Activated CD4-positive, alpha-beta T cell treated with anti-CD3 and anti-CD28 coated beads for 4 hours (primary cell): Measurements from ENCODE around the gene CDYL.
A peak's percentile ranks its signal among the peaks of the same experiment; 100 is the strongest.
"Not testable (repeated sequence)": the region's sequence is repeated elsewhere in the genome, so short reads cannot be mapped to it uniquely, and the experiment has no call there.

Experiments
- DNase-seq, 2 donors: peaks; one replicate each; pipeline ENCODE4 v3.0.0-alpha.2; 2020

The CDYL gene

DNA sequence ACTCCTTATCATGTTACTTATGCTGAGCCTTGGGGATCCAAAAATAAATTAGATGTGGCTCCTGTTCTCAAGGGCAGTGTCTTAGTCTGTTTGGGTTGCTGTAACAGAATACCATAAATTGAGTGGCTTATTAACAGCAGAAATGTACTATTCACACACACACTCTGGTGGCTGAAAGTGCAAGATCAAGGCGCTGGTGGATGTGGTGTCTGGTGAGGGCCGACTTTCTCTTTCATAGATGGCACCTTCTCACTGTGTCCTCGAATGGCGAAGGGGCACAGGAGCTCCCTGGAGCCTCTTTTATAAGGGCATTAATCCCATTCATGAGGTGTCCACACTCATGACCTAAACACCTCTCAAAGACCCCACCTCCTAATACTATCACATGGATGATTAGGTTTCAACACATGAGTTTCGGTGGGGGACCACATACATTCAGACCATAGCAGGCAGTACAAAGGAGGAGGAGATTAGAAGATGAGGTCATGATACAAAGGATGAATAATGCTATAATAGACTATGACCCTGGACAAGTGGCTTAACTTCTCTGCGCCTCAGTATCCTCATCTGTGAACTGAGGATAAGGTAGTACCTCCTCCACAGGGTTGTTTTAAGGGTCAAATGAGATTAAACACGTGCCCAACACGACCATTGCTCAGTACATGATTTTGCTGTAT lies 193.5 kb downstream of the CDYL start:
- DNase-seq, result no peak

DNA sequence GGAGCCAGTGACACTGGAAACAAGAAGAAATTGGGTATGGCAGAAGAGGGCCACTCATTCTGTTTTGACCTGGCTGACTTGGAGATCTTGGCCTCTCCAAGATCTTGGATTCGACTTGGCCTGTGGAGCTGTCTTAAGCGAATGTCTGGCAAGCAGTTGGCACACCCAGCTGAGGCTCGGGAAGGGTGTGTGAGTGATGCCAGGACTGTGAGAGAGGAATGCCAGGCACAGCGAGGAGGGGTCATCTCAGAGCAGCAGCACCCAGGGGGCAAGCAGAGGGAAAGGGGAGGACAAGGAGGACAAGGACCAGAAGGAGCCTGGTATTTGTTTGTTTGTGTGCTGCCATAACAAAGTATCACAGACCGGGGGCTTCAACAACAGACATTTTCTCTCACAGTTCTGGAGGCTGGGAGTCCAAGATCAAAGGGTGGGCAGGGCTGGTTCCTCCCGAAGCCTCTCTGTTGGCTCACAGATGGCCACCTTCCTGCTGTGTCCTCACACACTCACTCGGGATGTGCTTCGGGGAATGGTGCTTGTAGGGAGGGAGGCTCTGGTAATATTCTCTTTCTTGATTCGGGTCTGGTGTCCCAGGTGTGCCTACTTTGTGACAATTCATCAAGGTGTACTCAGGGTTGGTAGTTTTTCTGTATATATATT lies 194.7 kb downstream of the CDYL start:
- no peak for DNase-seq

DNA sequence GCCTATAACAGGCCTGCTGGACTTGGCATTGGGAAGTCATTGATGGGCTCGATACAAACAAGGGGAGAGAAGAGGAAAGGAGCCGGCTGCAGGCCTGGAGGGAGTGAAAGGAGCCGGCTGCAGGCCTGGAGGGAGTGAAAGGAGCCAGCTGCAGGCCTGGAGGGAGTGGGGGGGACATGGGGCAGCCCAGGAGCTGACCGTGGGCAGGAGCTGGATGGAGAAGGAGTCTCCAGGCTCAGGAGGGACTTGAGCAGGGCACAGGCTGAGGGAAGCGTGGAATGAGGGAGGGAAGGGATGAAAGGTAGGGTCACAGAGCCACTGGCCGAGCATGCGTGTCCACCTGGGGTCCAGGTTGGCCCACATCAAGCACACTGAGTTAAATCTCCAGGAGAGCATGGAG lies 195.6 kb downstream of the CDYL start:
- no peak for DNase-seq

DNA sequence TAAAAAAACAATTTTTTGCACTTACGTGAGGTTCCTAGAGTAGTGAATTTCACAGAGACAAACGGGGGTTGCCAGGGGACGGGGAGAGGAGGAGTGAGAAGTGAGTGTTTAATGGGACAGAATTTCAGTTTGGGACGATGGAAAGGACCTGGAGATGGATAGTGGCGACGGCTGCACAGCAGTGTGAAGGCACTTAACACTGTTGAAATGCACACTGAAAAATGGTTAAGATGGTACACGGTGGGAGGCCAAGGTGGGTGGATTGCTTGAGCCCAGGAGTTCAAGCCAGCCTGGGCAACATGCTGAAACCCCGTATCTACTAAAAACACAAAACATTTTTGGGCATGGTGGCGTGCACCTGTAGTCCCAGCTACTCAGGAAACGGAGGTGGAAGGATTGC lies 196.2 kb downstream of the CDYL start:
- DNase-seq, result no peak

DNA sequence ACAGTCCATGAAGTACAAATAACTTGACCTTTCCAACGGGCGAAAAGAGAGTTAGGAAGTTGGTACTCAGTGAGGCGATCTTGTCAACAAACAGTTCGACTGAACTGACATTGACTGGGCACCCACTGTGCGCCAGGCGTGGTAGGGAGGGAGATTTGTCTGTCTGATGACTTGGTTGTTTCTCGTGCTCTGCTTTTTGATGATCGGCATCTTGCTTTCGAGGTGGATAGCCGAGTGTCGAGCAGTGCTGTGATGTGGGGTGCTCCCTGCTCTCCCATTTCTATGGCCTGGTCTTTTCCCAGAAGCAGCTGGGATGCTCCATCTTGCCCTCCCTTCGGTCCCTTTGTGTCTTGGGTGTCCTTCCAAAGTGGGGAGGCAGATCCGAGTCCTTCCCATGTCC lies 197.2 kb downstream of the CDYL start:
- DNase-seq, result no peak

DNA sequence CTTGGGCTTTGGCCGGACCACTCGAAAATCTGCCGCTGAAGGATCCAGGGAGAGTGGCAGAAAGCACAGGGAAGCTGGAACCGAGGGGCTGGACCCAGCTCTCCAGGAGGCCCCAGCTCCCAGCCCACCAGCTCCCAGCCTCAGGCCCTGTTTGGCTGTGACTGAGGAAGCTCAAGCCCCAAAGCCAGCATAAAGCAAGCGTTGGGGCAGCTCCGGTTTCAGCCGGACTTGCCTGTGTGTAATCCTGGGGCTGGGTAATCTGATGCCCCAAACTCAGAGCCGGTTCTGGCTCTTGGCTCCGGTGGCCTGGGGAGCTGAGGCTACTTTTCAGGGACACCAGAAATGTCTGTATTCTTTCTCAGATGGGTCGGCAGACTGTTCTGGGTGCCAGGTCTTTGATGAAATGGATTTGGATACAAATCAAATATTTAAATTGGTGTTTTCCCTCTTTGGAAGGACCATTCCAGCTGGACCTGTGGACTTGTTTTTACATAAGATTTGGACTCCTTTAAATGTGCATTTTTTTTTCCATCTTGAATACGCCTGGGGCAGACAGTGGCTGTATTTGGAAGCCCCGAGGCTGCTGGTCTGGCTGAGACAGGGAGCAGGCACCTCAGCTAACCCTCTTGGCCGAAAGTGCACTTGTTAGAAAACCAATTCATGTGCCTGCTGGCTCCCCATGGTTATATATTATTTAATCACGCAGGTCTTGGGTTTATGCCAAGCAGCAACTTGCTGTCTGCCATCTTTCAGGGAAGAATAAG lies 198.0 kb downstream of the CDYL start:
- no peak for DNase-seq

DNA sequence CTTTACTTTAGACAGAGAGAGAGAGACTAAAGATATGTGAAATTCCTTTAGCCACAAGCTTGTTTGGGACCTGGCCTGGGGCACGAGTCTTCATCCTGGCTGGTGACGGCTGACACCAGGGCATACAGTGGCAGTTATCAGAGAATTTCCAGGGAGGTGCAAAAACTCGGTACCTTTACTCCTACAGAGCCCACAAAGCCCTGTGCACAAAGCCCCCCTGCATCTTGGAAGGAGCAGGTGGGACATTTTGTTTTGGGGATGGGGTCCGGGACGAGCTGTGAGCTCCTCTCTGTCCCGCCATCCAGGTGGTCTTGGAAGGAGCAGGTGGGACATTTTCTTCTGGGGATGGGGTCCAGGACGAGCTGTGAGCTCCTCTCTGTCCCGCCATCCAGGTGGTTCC lies 198.8 kb downstream of the CDYL start:
- DNase-seq, result no peak

DNA sequence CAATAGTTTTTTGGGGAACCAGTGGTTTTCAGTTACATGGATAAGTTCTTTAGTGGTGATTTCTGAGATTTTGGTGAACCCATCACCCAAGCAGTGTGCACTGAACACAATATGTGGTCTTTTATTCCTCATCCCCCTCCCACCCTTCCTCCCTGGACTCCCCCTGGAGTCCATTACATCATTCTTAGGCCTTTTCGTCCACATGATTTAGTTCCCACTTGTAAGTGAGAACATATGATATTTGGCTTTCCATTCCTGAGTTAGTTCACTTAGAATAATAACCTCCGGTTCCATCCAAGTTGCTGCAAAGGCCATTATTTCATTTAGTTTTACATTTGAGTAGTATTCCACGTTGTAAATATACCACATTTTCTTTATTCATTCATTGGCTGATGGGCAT lies 199.3 kb downstream of the CDYL start:
- no peak for DNase-seq

DNA sequence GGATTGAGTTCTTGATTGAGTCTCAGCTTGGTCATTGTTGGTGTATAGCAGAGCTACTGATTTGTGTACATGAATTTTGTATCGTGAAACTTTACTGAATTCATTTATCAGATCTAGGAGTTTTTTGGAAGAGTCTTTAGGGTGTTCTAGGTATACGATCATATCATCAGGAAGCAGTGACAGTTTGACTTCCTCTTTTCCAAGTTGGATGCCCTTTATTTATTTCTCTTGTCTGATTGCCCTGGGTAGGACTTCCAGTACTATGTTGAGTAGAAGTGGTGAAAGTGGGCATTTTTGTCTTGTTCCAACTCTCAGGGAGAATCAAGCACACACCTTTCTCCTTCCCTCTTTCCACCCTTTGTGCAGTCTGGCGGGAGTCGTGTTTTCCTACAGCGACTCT lies 201.3 kb downstream of the CDYL start:
- DNase-seq, result no peak

DNA sequence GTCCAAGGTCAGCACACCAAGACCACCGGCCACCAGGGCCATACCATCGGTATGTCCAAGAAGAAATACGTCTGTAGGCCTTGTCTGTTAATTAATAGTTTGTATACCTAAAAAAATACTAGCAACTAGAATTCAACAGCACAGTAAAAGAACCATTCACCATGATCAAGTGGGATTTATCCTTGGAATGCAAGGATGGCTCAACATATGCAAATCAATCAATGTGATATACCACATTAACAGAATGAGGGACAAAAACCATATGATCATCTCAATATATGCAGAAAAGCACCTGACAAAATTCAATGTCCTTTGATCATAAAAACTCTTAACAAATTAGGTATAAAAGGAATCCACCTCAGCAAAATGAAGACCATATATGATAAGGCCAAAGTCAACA lies 203.2 kb downstream of the CDYL start:
- no peak for DNase-seq

DNA sequence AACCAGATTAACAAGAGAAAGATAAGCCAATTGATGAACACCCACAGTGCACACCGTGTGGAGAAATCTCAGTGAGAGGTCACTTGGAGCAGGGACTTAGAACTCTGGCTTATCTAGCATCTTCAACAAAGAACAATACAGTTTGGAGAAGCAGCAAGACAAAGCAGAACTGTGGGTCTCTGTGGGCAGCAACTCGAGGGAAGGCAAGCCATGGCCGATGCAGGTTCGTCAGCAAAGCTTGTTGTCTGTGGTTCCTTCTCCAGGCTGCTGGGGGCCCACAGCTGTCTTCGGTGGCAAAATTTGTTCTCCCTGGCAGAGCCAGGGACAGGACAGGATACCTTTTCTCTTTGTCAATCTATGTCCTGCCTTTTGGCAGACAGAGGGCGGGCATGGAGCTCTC lies 205.6 kb downstream of the CDYL start:
- DNase-seq, result no peak

DNA sequence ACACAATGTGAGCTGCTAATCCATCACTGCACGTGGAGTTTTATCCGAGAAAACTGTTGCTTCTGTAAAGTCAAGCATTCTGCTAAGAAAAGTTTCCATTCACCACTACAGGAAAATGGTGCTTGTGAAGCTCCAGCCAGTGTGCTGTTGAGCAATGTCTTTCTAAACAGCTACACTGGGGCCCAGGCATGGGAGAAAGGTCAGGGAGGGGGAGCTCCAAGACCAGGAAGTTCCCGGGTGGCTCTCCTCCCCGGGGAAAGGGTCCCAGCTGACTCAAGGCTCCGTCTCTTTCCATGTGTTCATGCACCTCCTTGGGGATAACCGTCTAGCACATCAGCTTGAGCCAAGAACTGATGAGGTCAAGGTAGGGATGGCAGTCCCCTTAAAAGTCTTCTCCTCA lies 207.1 kb downstream of the CDYL start:
- DNase-seq, result no peak

DNA sequence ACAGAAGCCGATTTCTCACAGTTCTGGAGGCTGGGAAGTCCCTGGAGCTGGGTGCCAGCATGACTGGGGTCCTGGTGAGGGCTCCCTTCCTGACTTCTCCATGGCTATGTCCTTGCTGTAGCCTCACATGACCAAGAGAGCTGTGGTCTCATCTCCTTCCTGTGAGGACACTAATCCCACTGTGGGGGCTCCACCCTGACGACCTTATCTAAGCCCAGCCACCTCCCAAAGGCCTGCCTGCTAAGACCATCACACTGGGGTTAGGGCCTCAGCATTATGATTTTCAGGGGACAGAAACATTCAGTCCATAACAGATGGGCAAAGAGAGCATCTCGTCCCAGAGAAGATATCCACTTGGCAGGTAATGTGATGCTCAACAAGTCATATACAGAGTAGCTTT lies 210.8 kb downstream of the CDYL start:
- no peak for DNase-seq

DNA sequence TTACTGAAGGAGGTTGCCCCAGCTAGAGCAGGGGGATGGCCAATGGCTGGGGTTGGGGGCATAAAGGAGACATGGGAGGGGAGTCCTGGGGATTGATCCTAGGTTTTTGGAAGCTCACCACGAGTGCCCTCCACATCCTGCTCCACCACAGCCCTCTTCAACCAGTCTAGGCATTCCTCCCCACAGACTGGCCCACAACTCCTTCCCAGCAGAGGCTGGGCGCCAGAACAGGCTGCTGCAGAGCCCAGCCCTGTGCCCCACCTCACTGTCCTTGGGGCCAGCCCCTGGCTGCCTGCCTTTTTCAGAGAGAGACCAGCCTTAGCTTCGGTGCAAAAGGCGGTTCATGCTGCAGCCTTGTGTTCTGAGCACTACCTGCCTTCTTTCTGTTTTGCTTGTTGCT lies 211.2 kb downstream of the CDYL start:
- DNase-seq, result no peak

DNA sequence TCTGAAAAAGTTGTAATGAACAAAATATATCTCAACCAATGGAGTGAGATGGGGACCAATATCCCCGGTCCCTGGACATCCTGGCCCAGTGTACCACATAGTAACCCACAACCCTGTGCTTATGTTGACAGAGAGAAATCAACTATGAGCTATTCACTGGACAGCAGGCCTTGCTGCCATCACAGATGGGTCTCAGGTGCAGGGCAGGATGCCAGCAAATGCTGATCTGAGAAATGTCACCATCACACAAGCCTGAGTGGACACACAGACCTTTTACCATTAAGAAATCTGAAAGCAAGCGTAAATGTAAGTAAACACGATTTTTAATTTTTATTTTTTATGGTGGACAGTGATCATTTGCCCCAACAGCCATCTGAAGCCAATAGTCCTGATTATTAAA lies 218.5 kb downstream of the CDYL start:
- DNase-seq, result no peak

DNA sequence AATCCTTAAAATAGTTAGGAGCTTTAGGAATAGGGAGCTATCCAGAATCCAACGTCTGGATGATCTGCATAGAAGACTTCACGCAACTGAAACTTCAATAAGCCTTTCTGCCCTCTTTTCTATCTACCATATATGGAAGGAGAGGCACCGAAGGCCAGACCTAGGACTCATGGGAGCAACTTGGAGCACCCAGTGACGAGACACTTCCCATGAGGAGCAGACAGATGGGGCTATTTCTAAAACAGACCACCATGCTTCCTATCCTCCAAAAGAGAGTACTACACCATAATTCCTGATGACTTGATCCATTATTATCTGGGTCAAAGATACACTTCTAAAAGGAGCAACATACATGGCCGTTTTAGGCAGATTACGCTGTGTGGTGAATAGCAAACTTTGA lies 221.7 kb downstream of the CDYL start:
- no peak for DNase-seq

DNA sequence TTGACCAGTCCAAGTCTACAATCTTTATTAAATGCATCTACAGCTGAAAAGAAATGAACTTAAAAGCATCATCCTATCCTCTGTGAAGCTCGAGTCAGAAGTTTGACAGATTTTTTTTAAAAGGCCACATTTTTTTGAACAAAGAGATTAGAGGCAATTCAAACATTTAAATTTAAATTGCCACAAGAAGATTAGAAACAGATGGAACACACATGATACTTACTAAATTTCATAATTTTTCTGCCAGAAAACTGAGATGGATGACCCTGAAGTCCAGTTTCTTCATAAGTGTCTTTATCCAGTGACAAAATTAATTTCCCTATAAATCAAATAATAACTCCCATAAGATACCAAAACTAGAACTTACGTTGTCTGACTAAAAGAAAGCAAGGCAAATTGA lies 223.4 kb downstream of the CDYL start:
- no peak for DNase-seq

DNA sequence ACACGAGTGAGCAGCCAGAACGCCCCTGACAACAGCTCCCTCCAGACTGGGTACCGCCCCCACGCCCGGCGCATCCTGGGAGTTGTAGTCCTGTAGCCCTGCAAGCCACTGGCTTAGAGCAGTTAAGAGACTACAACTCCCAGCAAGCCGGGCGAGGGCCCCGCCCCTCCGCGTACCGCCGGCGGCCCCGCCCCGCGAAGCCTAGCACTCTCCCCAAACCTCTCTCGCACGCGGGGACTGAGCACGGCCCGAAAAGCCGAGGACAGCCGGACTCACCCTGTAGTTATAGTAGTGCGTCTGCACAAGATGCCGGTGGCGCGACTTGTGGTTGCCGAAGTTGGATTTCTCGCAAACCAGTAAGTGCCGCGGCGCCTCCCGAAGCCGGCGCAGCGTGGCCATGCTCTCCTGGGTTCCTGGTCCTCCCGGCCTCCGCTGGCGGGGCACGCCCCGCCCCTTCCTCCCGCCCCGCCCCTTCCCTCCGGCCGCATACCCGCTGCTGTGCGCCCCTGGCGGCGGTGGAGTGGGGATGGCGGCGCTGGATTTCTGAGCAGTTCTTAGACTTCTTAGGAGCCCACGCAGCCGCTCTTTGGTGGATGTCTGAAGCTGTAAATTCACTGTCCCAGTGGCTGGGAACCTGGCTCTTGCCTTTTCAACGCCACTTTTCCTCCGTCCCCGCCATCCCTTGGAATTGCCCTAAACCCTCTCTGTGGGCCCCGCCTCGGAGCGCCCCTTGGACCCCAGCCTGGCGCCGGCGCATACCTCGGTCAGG lies 227.6 kb downstream of the CDYL start, which contains the start of gene RPP40:
RPP40 (minus strand) TSS at position 434 of the 769 bp plus-strand sequence; CDS start at position 399, 35 bp downstream.
- DNase-seq, result peak; percentile 98 to 100

DNA sequence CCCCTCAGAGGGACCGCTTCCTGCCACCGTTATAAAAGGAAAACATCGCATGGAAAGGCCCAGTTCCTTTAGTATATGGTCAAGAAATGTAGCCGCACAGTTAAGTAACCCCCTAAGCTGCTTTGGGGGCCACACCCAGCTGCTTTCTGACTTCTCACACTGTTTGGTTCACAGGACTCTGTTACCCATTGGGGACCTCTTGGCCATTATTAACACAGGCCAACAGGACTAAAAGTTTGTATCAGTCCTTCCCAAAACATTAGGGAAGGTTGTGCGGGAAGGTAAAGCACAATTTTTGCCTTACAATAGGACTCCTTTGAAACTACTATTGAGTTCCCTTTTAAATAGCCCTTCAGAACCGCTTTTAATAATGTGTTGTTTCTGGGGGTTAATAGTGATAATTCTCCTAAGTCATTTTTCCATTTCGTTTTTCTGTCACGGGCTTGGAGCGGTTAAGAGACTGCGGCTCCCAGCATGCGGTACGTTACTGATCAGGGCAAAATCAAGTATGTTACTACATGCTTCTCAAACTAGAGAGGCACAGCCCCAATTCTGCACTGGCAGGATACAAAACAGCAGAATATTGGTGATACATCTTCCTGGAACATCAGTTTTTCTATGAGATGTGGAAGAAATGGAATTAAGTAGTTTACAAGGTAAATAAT lies 228.3 kb downstream of the CDYL start:
- DNase-seq, result no peak

DNA sequence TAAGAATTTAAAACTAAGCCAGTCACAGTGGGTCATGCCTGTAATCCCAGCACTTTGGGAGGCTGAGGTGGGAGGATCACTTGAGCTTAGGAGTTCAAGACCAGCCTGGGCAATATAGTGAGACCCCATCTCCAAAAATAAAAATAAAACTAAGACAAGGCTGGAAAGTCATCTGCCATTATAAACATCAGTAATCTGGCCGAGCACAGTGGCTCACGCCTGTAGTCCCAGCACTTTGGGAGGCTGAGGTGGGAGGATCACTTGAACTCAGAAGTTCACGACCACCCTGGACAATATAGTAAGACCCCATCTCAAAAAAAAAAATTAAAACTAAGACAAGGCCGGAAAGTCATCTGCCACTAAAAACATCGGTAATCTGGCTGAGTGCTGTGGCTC lies 228.8 kb downstream of the CDYL start:
- DNase-seq, result not testable (repeated sequence)
